Adrenal gland (tissue), 12 donors: ENCODE measurements around the gene RSF1. TPM values are rescaled to one million over a fixed set of nuclear protein-coding genes. Genes with fewer than 3 reads are reported as not detected.
"Not testable (repeated sequence)": the region's sequence is repeated elsewhere in the genome, so short reads cannot be mapped to it uniquely, and the experiment has no call there.

Experiments used
- DNase-seq, 7 donors: peaks; one replicate each; pipeline ENCODE4 v3.0.0-alpha.2; 2019 to 2020
- H3K27ac ChIP-seq, 5 donors: fragments of 200-600 bp; sonication (generic) in 4 of 5; 1 replicate in 3 of 5; 2 replicates in 2 of 5; pipeline versions ENCODE4 v1.5.1 to v1.8.0; 2016 to 2020; ENCODE audit warnings: mild to moderate bottlenecking in 1 of 5
- H3K27me3 ChIP-seq: fragments of 200-600 bp; 2 replicates; pipeline ENCODE4 v1.8.0; 2021
- H3K36me3 ChIP-seq, 2 donors: fragments of 200-600 bp; replicated peaks in 1 of 2; 1 replicate in 1 of 2; 2 replicates in 1 of 2; pipeline versions ENCODE4 v1.5.1 to v1.8.0; 2018 to 2022
- H3K4me1 ChIP-seq, 2 donors: fragments of 200-600 bp; replicated peaks in 1 of 2; 1 replicate in 1 of 2; 2 replicates in 1 of 2; pipeline versions ENCODE4 v1.5.1 to v1.8.0; 2018 to 2021
- H3K4me3 ChIP-seq, 4 donors: fragments of 200-600 bp; sonication (generic) in 3 of 4; one replicate each; pipeline ENCODE4 v1.5.1; 2016 to 2018
- H3K9me3 ChIP-seq, 3 donors: fragments of 200-600 bp; sonication (generic) in 1 of 3; replicated peaks in 1 of 3; 1 replicate in 2 of 3; 2 replicates in 1 of 3; pipeline versions ENCODE4 v1.5.1 to v1.8.0; 2016 to 2021
- CTCF ChIP-seq, 6 experiments: fragments of 450-650 bp in 4 of 6; fragments of 200-600 bp in 2 of 6; sonication (generic) in 1 of 6; IDR thresholded peaks; 1 replicate in 5 of 6; 2 replicates in 1 of 6; pipeline versions ENCODE4 v1.5.1 to v1.8.0; 2016 to 2021; ENCODE audit warnings: antibody characterized with exemption in 6 of 6, mild to moderate bottlenecking in 2 of 6, moderate library complexity in 1 of 6
- POLR2A ChIP-seq, 2 donors: fragments of 450-650 bp; IDR thresholded peaks; one replicate each; pipeline ENCODE4 v1.6.1; 2017; ENCODE audit warnings: antibody characterized with exemption in 2 of 2, mild to moderate bottlenecking in 2 of 2, moderate library complexity in 1 of 2
- WGBS, 4 donors: extraction: QIAGEN DNeasy Blood & Tissue Kit in 2 of 4; methylation state at CpG; one replicate each; pipeline versions ENCODE4 v1.1.5 to v1.1.7; 2013 to 2017; 5-methylcytosine and 5-hydroxymethylcytosine counted together
- intact Hi-C, 2 donors: fragments of 100-400 bp; cut with DNase I; formaldehyde crosslinking; loops; one replicate each; pipeline versions ENCODE4 v1.14.1 to v1.15.0; 2022 to 2023
- polyA plus RNA-seq, 3 donors: library from polyadenylated mRNA; stranded (reverse); fragments of 200-250 nt in 2 of 3; fragments of 350-450 nt in 1 of 3; fragmentation: Illumina TruSeq in 1 of 3; extraction: RNeasy Lipid Tissue Mini Kit (QIAGEN cat#74804) in 1 of 3; gene quantifications; one replicate each; pipeline ENCODE4 v1.2.3, GENCODE V29; 2013 to 2014
- total RNA-seq, 9 donors: library from RNA; depleted of rRNA in 4 of 9; stranded (reverse); fragments of >200 nt in 4 of 9; fragments of 120-200 nt in 1 of 9; fragmentation: NEBNext Ultra II Directional in 1 of 9; extraction: Animal tissue kit (Norgen Biotek cat#: 25700) in 1 of 9; gene quantifications; one replicate each; pipeline versions ENCODE4 v1.1.0 to v1.2.4, GENCODE V29; 2013 to 2023
- donor health status: healthy with polysubstance abuse.
- donor health status: Bipolar disorder and iron deficiency.
- donor health status: DM: yes; HTN: yes; CAD: no.
- donor health status: DM: no; HTN: no; CAD: no.
- donor health status: DM: no; HTN: no; CAD: no.
- donor health status: DM: yes; HTN: yes; CAD: no.

RSF1 gene
- total and polyA plus RNA-seq, 12 donors = 12.7 to 108 (median 66.9) TPM

GRCh38 chr11:77842441-77843121 is 22.1 kb upstream of the RSF1 start:
- Histone ChIP-seq H3K36me3 (peaks cover 0 to 16% of the 10 kb centered on the region in 2 donors), H3K9me3 (peaks cover 0 to 9% (median 0%) of the 10 kb centered on the region in 3 donors), H3K4me3 (no peak overlapping the region), H3K4me1 (no peaks in the 10 kb centered on the region), H3K27ac (no peak overlapping the region), H3K27me3 (no peaks in the 10 kb centered on the region)
- DNase-seq = no peak
- intact Hi-C loops = no loop called here
- 69 to 86% (median 77%) methylated on average over 1 of the region's 1 CpG for WGBS, 4 donors
- TF ChIP-seq POLR2A (IDR thresholded peaks at IDR 0.05) (no peak), CTCF (IDR thresholded peaks at IDR 0.05) (no peak)

GRCh38 chr11:77833302-77833701 is 12.8 kb upstream of the RSF1 start:
- Histone ChIP-seq H3K27ac (no peak overlapping the region), H3K4me1 (no peaks in the 10 kb centered on the region), H3K36me3 (no peaks in the 10 kb centered on the region), H3K27me3 (no peaks in the 10 kb centered on the region), H3K4me3 (no peak overlapping the region), H3K9me3 (no peaks in the 10 kb centered on the region)
- DNase-seq = no peak
- intact Hi-C loops = loop anchor here in 1 of 2 donors (10.0 kb wide), 1 partner anchor 61 kb away; no protein-coding TSS in a partner anchor
- WGBS, 4 donors = 96 to 99% (median 97%) methylated on average over 4 of the region's 4 CpGs
- TF ChIP-seq POLR2A (IDR thresholded peaks at IDR 0.05) = no peak
- TF ChIP-seq CTCF (IDR thresholded peaks at IDR 0.05) = no peak

GRCh38 chr11:77828926-77829325 is 8.4 kb upstream of the RSF1 start:
- Histone ChIP-seq H3K9me3 (no peaks in the 10 kb centered on the region), H3K4me1 (peaks cover 0 to 10% of the 10 kb centered on the region in 2 donors), H3K27me3 (no peaks in the 10 kb centered on the region), H3K36me3 (no peaks in the 10 kb centered on the region), H3K27ac (no peak overlapping the region), H3K4me3 (no peak overlapping the region)
- no peak for DNase-seq
- TF ChIP-seq POLR2A (IDR thresholded peaks at IDR 0.05) (no peak), CTCF (IDR thresholded peaks at IDR 0.05) (no peak)
- intact Hi-C loops = loop anchor here in 1 of 2 donors (10.0 kb wide), 1 partner anchor 166 kb away; the partner anchor contains the start of gene INTS4
- whole genome bisulfite sequencing, 4 donors = 92 to 100% (median 98%) methylated on average over 2 of the region's 2 CpGs

- TF ChIP-seq POLR2A (IDR thresholded peaks at IDR 0.05) (peak in 1 of 2 donors; percentile 31), CTCF (IDR thresholded peaks at IDR 0.05) (no peak)
- Histone ChIP-seq H3K27ac (peak overlapping the region in 4 of 5 donors; percentile 23 to 75 (median 56)), H3K4me1 (peaks cover 14 to 37% of the 10 kb centered on the region in 2 donors), H3K4me3 (peak overlapping the region in 1 of 4 donors; percentile 1), H3K9me3 (no peaks in the 10 kb centered on the region), H3K36me3 (no peaks in the 10 kb centered on the region), H3K27me3 (no peaks in the 10 kb centered on the region)
- intact Hi-C loops = loop anchor here in 1 of 2 donors (10.0 kb wide), 1 partner anchor 171 kb away; the partner anchor contains the start of gene INTS4
- WGBS, 4 donors = 10 to 23% (median 12%) methylated on average over 1 of the region's 1 CpG
- DNase-seq = peak in 1 of 7 donors; percentile 29
Observed at GRCh38 chr11:77823775-77824174, 3.3 kb upstream of the RSF1 start.

GRCh38 chr11:77822126-77822525 is 1.6 kb upstream of the RSF1 start:
- WGBS, 4 donors = 36 to 44% (median 40%) methylated on average over 13 of the region's 13 CpGs

More at GRCh38 chr11:77822126-77822525, 1.6 kb upstream of the RSF1 start:
- H3K27ac ChIP-seq = peak overlapping the region in 4 of 5 donors; percentile 24 to 95 (median 90)
- DNase-seq = peak; percentile 12 to 62 (median 29)
- H3K4me3 ChIP-seq = peak overlapping the region in 2 of 4 donors; percentile 94 to 99
- not testable (repeated sequence) for H3K27me3 ChIP-seq, H3K9me3 ChIP-seq, H3K36me3 ChIP-seq
- H3K4me1 ChIP-seq = peaks cover 18 to 53% of the 10 kb centered on the region in 2 donors
- intact Hi-C loops = loop anchor here in 1 of 2 donors (10.0 kb wide), 1 partner anchor 173 kb away; the partner anchor contains the start of gene INTS4
